GM15510 (cell line): ENCODE measurements around the gene S100A14.

Experiments
- POLR2A ChIP-seq: IDR thresholded peaks from 3 replicates; pipeline ENCODE4 v1.6.1; 2011; ENCODE audit warnings: borderline replicate concordance; ENCODE audit not compliant: insufficient read length; ENCODE audit errors: extremely low read depth

The S100A14 gene

GRCh38 chr1:153612111-153612754, 3.9 kb downstream of the S100A14 start:
- TF ChIP-seq POLR2A: no peak

GRCh38 chr1:153611356-153611755, 4.8 kb downstream of the S100A14 start:
- no peak for TF ChIP-seq POLR2A

- no peak for TF ChIP-seq POLR2A
These were observed 5.3 kb downstream of the S100A14 start for GRCh38 chr1:153610811-153611301.

- no peak for TF ChIP-seq POLR2A
These were observed 5.8 kb downstream of the S100A14 start for GRCh38 chr1:153610334-153610733.

GRCh38 chr1:153609585-153609907, 6.6 kb downstream of the S100A14 start:
- no peak for TF ChIP-seq POLR2A

GRCh38 chr1:153608742-153609584, 7.2 kb downstream of the S100A14 start:
- no peak for TF ChIP-seq POLR2A

- TF ChIP-seq POLR2A: no peak
These were observed 7.9 kb downstream of the S100A14 start for GRCh38 chr1:153608089-153608682.

GRCh38 chr1:153607381-153607780, 8.7 kb downstream of the S100A14 start:
- TF ChIP-seq POLR2A: no peak

GRCh38 chr1:153606194-153606593, 9.9 kb downstream of the S100A14 start:
- TF ChIP-seq POLR2A: no peak

GRCh38 chr1:153602749-153603148, 13.4 kb downstream of the S100A14 start:
- TF ChIP-seq POLR2A: no peak

GRCh38 chr1:153599847-153600246, 16.3 kb downstream of the S100A14 start:
- TF ChIP-seq POLR2A: no peak

GRCh38 chr1:153598309-153599172, 17.6 kb downstream of the S100A14 start:
- peak; percentile 49 for TF ChIP-seq POLR2A

- no peak for TF ChIP-seq POLR2A
These were observed 18.9 kb downstream of the S100A14 start for GRCh38 chr1:153597206-153597605.

- no peak for TF ChIP-seq POLR2A
These were observed 23.4 kb downstream of the S100A14 start for GRCh38 chr1:153592748-153593147.

- no peak for TF ChIP-seq POLR2A
These were observed 27.6 kb downstream of the S100A14 start for GRCh38 chr1:153588482-153588881.
